ENCODE data around the gene MARK2.
A peak's percentile ranks its signal among the peaks of the same experiment; 100 is the strongest.
"Not testable (repeated sequence)": the region's sequence is repeated elsewhere in the genome, so short reads cannot be mapped to it uniquely, and the experiment has no call there.

The MARK2 gene

DNA sequence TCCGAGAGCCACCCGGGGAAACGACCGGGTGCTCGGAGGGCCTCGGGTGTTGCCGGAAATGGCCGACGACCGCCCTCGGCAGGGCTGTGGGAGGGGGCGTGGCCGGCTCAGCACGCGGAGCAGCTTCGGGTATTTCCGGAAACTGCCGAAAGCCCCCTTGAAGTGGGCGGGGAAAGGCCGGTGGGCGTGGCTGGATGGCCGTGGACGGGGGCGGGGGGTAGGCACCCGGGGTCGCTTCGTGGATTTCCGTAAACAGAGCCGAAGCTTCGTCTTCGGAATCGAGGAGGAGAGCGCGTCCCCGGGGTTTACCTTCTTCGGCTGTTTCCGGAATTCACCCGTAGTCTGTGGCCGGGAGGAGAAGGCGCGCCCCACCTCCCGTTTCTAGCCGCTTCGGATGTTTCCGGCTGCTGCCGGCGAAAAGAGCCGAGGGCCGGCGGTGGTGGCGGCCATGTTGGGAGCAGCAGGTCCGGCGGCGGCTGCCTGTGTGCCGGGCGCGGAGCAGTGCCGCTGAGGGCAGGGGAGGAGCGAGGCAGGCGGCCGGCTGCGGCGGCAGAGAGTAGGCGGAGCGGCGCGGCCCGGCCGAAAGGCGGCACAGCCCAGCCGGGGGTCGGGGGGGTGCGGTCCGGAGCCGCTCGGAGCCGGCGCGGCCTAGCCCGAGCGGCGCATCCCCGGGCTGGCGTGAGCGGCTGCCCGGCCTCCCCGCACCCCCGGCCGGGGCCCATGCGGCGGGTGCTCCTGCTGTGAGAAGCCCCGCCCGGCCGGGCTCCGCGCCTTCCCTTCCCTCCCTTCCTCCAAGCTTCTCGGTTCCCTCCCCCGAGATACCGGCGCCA is at the start of gene MARK2:
TSS of gene MARK2 (plus strand) at position 433 of the 830 bp plus-strand sequence. CDS start at position 830, 397 bp downstream.
- DNase-seq, result peak; percentile 99

DNA sequence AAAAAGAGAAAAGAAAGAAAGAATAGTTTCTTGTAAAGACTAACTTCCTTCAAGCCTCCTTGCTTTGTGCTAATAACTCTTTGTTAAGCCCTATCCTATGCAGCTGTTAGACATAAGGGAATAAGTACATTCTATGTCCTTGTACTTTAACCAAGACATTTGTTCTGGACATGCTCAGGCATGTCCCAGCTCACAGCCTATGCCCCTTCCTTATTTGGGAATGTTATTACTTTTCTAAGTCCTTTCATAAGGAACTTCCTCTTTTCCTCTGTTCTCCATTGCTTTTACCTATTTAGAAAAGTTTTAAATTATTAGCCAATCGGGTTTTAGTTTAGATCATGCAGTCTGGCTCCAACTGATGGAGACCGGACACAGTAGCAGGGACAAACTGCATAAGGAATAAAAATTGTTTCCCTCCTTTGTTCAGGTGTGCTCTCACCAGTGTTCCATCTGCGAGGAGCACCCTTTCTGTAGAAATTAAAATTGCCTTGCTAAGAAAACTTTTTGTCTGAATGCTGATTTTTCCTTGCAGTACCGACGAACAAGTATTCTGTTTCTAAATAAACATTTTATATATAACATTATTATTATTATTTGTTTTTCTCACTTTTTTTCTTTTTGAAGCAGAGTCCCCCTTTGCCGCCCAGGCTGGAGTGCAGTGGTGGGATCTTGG is 47.3 kb upstream of the MARK2 start:
- DNase-seq, result no peak

DNA sequence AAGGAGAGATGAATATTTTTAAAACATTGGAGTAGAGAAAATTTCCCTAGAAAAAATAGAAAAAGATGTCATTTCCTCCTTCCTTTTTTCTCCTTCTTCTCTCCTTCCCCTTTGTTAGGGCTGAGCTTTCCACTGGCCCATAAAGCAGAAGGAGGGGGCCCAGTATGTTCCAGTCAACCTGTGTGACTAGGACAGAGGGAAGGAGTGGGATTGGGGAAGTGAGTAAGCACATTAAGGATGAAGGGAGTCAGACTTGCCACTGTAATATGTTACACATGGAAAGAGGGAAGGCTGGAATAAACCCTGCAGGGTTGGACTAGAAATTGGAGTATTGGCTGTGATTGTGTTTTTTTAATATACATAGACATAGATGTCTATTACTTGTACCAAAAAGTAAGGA is 45.7 kb upstream of the MARK2 start:
- no peak for DNase-seq

- no peak for DNase-seq
These were observed 43.8 kb upstream of the MARK2 start for GRCh38 chr11:63795066-63795465.

DNA sequence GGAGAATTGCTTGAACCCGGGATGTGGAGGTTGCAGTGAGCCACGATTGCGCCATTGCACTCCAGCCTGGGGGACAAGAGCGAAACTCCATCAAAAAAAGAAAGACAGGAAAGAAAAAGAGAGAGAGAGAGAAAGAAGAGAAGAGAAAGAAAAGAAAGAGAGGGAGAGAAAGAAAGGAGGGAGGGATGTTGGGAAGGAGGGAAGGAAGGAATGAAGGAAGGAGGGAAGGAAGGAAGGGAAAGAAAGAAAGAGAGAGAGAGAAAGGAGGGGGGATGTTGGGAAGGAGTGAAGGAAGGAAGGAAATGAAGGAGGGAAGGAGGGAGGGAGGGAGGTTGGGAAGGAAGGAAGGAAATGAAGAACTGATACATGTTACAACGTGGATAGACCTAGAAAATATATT is 38.0 kb upstream of the MARK2 start:
- no peak for DNase-seq

GRCh38 chr11:63802637-63803414 is 36.1 kb upstream of the MARK2 start:
- DNase-seq, result no peak

DNA sequence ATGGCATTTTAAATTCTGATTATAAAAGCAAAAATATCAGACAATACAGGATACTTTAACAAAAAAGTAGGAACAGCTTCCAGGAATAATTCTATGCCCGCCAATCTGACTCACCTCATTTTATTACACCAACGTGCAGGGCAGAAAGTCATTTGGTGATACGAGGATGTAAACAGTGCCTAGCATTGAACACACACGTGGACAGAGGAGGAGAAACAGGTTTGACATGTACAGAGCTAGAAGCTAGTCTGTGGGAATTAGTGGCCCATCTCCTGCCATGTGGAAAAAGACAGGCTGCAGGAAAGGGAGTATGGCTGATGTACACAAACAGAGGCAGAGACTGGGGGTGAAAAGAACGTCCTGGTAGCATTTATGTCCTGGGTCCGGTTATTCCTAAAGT is 34.7 kb upstream of the MARK2 start:
- DNase-seq, result no peak

GRCh38 chr11:63805844-63806415 is 33.0 kb upstream of the MARK2 start:
- no peak for DNase-seq

DNA sequence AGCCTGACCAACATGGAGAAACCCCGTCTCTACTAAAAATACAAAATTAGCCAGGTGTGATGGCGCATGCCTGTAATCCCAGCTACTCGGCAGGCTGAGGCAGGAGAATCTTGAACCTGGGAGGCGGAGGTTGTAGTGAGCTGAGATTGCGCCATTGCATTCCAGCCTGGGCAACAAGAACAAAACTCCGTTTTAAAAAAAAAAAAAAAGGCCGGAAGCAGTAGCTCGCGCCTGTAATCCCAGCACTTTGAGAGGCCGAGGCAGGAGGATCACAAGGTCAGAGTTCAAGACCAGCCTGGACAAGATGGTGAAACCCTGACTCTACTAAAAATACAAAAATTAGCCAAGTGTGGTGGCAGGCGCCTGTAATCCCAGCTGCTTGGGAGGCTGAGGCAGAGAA is 28.5 kb upstream of the MARK2 start:
- DNase-seq, result not testable (repeated sequence)

GRCh38 chr11:63811522-63811921 is 27.4 kb upstream of the MARK2 start:
- no peak for DNase-seq

GRCh38 chr11:63813035-63813562 is 25.8 kb upstream of the MARK2 start, which contains the start of gene SPINDOC:
SPINDOC (plus strand) TSS chr11:63813456; CDS start chr11:63813687, 231 bp downstream.
- DNase-seq, result peak; percentile 87

GRCh38 chr11:63813563-63814382 is 25.1 kb upstream of the MARK2 start:
- peak; percentile 34 for DNase-seq

GRCh38 chr11:63814383-63814736 is 24.6 kb upstream of the MARK2 start:
- DNase-seq, result no peak

GRCh38 chr11:63816166-63816565 is 22.7 kb upstream of the MARK2 start:
- DNase-seq, result no peak

DNA sequence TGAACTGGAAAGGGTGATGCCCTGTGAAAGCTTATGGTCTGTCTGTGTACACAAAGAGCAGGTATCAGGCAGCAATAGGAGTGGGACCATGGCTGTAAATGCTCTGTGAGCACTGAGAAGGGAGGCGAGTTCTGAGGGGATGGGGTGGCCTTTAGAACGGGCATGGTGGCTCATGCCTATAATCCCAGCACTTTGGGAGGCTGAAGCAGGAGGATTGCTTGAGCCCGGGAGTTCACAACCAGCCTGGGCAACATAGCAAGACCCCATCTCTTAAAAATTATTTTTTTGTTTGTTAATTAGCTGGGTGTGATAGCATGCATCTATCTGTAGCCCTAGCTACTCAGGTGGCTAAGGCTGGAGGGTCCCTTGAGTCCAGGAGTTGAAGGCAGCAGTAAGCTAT is 22.2 kb upstream of the MARK2 start:
- no peak for DNase-seq

- DNase-seq, result no peak
These were observed 21.0 kb upstream of the MARK2 start for GRCh38 chr11:63817758-63818498.

- no peak for DNase-seq
These were observed 20.3 kb upstream of the MARK2 start for GRCh38 chr11:63818609-63819008.

- no peak for DNase-seq
These were observed 17.5 kb upstream of the MARK2 start for GRCh38 chr11:63821411-63821810.

GRCh38 chr11:63826471-63827190 is 12.3 kb upstream of the MARK2 start:
- DNase-seq, result no peak

GRCh38 chr11:63829823-63830489 is 9.0 kb upstream of the MARK2 start:
- DNase-seq, result no peak

All from midbrain (tissue), 1 donor.